ENCODE results near the gene SPAM1. TPM values are rescaled to one million over a fixed set of nuclear protein-coding genes. Genes with fewer than 3 reads are reported as not detected.

Gene SPAM1
- polyA plus RNA-seq, 1 donor (not counting 4 experiments of a cell fraction or from before 2014, with no cell fraction given): not detected

DNA sequence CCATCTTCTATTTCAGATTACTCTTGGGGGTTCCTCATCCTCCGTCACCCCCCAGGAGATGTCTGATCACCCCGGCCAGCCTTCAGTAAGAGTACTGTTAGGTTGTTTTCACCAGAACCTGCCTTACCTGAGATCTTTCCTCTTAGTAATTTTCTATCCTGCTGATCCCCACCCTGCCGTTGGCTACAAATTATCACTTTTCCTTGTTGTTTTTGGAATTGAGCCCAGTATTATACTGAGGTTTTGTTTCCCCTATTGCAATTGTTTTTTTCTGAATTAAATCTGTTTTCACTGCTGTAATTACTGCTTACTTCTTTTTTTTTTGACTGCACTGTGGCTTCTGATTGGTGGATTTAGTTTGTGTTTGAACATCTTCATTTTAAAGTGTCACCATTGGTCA is 14.7 kb downstream of the SPAM1 start:
- H3K4me3 ChIP-seq (ENCODE audit: control insufficient read depth in 2 of 3, extremely low read depth in 1 of 3, insufficient read depth in 2 of 3, low read depth in 1 of 3, low read length in 3 of 3): no peak overlapping the region
- no peak for FAIRE-seq
- no peaks in the 10 kb centered on the region for H3K4me1 ChIP-seq (ENCODE audit: control insufficient read depth, extremely low read depth, insufficient read depth, low read length)
- H3K9ac ChIP-seq (ENCODE audit: control insufficient read depth, extremely low read depth, insufficient read depth, low read length): no peak overlapping the region
- no peak overlapping the region for H3K27ac ChIP-seq (ENCODE audit: control insufficient read depth, insufficient read depth, low read length)
- H3K4me2 ChIP-seq (ENCODE audit: control insufficient read depth, extremely low read depth, insufficient read depth, low read depth, low read length): no peak overlapping the region
- DNase-seq (ENCODE audit: low read depth, low spot score): no peak
- no peaks in the 10 kb centered on the region for H3K9me1 ChIP-seq (ENCODE audit: control insufficient read depth, extremely low read depth, insufficient read depth, low read length)
- H3K27me3 ChIP-seq (ENCODE audit: control insufficient read depth, extremely low read depth, insufficient read depth, low read length): peaks cover 2% of the 10 kb centered on the region
- H2AFZ ChIP-seq (ENCODE audit: control insufficient read depth, low read length): no peak overlapping the region
- no peaks in the 10 kb centered on the region for H3K9me3 ChIP-seq (ENCODE audit: control insufficient read depth, low read depth, low read length)
- H4K20me1 ChIP-seq (ENCODE audit: control insufficient read depth, extremely low read depth, insufficient read depth, low read length): no peaks in the 10 kb centered on the region
- no peaks in the 10 kb centered on the region for H3K79me2 ChIP-seq (ENCODE audit: control insufficient read depth, insufficient read depth, low read length)
- no peak for TF ChIP-seq EZH2 (IDR thresholded peaks at IDR 0.05; ENCODE audit: low read length)
- TF ChIP-seq, protein P1, sequence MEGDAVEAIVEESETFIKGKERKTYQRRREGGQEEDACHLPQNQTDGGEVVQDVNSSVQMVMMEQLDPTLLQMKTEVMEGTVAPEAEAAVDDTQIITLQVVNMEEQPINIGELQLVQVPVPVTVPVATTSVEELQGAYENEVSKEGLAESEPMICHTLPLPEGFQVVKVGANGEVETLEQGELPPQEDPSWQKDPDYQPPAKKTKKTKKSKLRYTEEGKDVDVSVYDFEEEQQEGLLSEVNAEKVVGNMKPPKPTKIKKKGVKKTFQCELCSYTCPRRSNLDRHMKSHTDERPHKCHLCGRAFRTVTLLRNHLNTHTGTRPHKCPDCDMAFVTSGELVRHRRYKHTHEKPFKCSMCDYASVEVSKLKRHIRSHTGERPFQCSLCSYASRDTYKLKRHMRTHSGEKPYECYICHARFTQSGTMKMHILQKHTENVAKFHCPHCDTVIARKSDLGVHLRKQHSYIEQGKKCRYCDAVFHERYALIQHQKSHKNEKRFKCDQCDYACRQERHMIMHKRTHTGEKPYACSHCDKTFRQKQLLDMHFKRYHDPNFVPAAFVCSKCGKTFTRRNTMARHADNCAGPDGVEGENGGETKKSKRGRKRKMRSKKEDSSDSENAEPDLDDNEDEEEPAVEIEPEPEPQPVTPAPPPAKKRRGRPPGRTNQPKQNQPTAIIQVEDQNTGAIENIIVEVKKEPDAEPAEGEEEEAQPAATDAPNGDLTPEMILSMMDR (optimal IDR thresholded peaks at IDR 0.05 in 1 of 3, IDR thresholded peaks at IDR 0.05 in 1 of 3, conservative IDR thresholded peaks at IDR 0.05 in 1 of 3; ENCODE audit: extremely low read depth in 1 of 3, insufficient read depth in 2 of 3, low read length in 3 of 3): no peak
- dilution Hi-C loops (cut with MboI; ENCODE audit: extremely low pct_ligation_motif_present, low sequenced_read_pairs): no loop called here
- no peaks in the 10 kb centered on the region for H3K36me3 ChIP-seq (ENCODE audit: control insufficient read depth in 2 of 2, extremely low read depth in 1 of 2, insufficient read depth in 2 of 2, low read length in 2 of 2)

DNA sequence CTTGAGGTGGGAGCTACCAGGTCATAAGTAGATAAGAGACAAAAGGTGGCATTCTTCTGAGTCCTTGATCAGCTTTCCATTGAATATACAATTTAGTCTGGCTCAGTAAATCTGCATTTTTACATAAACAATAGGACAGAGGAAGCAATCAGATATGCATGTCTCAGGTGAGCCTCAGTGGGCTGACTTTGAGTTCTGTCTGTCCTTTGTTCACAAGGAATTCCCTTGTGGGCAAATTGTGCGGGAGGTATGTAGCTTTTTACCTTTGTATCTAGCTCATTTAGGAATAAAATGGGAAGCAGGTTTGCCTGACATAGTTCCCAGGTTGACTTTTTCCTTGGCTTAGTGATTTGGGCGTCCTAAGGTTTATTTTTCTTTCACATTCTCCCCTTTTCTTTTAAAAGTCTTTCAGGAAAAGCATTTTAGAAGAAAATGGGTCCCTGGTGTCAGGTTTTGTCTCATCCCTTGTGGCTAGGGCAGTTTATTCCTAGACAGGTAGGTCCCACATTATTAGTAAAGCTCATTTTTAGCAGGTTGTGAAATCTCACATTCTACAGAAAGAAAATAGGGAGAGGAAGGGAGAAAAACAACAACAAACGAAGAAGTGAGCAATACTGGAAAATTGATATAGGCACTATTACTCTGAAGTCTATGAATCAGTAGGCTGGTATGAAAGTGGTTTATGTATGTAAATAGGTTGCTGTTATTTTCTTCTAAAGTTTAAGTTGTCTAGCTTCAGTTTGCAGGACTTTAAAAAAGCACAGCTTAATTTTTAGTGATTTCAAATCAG is 16.5 kb downstream of the SPAM1 start:
- Histone ChIP-seq H3K4me1 (ENCODE audit: control insufficient read depth, extremely low read depth, insufficient read depth, low read length) (no peaks in the 10 kb centered on the region), H3K27ac (ENCODE audit: control insufficient read depth, insufficient read depth, low read length) (no peak overlapping the region), H3K9me3 (ENCODE audit: control insufficient read depth, low read depth, low read length) (no peaks in the 10 kb centered on the region), H3K9me1 (ENCODE audit: control insufficient read depth, extremely low read depth, insufficient read depth, low read length) (no peaks in the 10 kb centered on the region), H3K9ac (ENCODE audit: control insufficient read depth, extremely low read depth, insufficient read depth, low read length) (no peak overlapping the region), H2AFZ (ENCODE audit: control insufficient read depth, low read length) (no peak overlapping the region), H3K36me3 (ENCODE audit: control insufficient read depth in 2 of 2, extremely low read depth in 1 of 2, insufficient read depth in 2 of 2, low read length in 2 of 2) (no peaks in the 10 kb centered on the region), H4K20me1 (ENCODE audit: control insufficient read depth, extremely low read depth, insufficient read depth, low read length) (no peaks in the 10 kb centered on the region), H3K4me2 (ENCODE audit: control insufficient read depth, extremely low read depth, insufficient read depth, low read depth, low read length) (no peak overlapping the region), H3K27me3 (ENCODE audit: control insufficient read depth, extremely low read depth, insufficient read depth, low read length) (peaks cover 2% of the 10 kb centered on the region), H3K4me3 (ENCODE audit: control insufficient read depth in 2 of 3, extremely low read depth in 1 of 3, insufficient read depth in 2 of 3, low read depth in 1 of 3, low read length in 3 of 3) (no peak overlapping the region), H3K79me2 (ENCODE audit: control insufficient read depth, insufficient read depth, low read length) (no peaks in the 10 kb centered on the region)
- dilution Hi-C loops (cut with MboI; ENCODE audit: extremely low pct_ligation_motif_present, low sequenced_read_pairs): no loop called here
- FAIRE-seq (no peak), DNase-seq (ENCODE audit: low read depth, low spot score) (no peak)
- no peak for TF ChIP-seq EZH2 (IDR thresholded peaks at IDR 0.05; ENCODE audit: low read length)
- TF ChIP-seq, protein P1 (optimal IDR thresholded peaks at IDR 0.05 in 1 of 3, IDR thresholded peaks at IDR 0.05 in 1 of 3, conservative IDR thresholded peaks at IDR 0.05 in 1 of 3; ENCODE audit: extremely low read depth in 1 of 3, insufficient read depth in 2 of 3, low read length in 3 of 3): no peak

Measured in keratinocyte (primary cell).